HL-60 (cell line): ENCODE data around the gene DOCK10.

Experiments used
- DNase-seq, 2 experiments: peaks; one replicate each; pipeline ENCODE4 v3.0.0-alpha.2; 2010 to 2020; ENCODE audit warnings: low read depth in 1 of 2, low spot score in 1 of 2
- H3K27ac ChIP-seq: fragments of 250-450 bp; sonication (Bioruptor Pico); replicated peaks from 2 replicates; pipeline ENCODE4 v1.5.1; 2020; ENCODE audit warnings: mild to moderate bottlenecking, moderate library complexity
- H3K27me3 ChIP-seq: fragments of 250-450 bp; sonication (Bioruptor Pico); 2 replicates; pipeline ENCODE4 v1.5.1; 2021; ENCODE audit warnings: mild to moderate bottlenecking, moderate library complexity; ENCODE audit not compliant: insufficient read depth, poor library complexity, severe bottlenecking
- H3K4me3 ChIP-seq: replicated peaks from 2 replicates; pipeline ENCODE4 v1.5.1; 2011; ENCODE audit warnings: mild to moderate bottlenecking, control low read depth, low read length; ENCODE audit not compliant: insufficient read depth
- CTCF ChIP-seq: IDR thresholded peaks from one replicate; pipeline ENCODE4 v1.5.1; 2011; ENCODE audit warnings: low read length, control low read depth, inconsistent platforms; ENCODE audit not compliant: insufficient read depth
- GABPA ChIP-seq: IDR thresholded peaks from 2 replicates; pipeline ENCODE4 v1.6.1; 2012; ENCODE audit warnings: low read depth
- POLR2AphosphoS5 ChIP-seq: IDR thresholded peaks from 2 replicates; pipeline ENCODE4 v1.6.1; 2012; ENCODE audit warnings: low read depth
- REST ChIP-seq: IDR thresholded peaks from 2 replicates; pipeline ENCODE4 v1.6.1; 2012; ENCODE audit warnings: low read depth; ENCODE audit not compliant: insufficient replicate concordance
- SPI1 ChIP-seq: IDR thresholded peaks from 2 replicates; pipeline ENCODE4 v1.6.1; 2012; ENCODE audit warnings: low read depth, mild to moderate bottlenecking, borderline replicate concordance

Gene DOCK10

GRCh38 chr2:224757934-224758548 is 284.2 kb downstream of the DOCK10 start:
- Histone ChIP-seq H3K4me3 (no peak overlapping the region), H3K27me3 (no peaks in the 10 kb centered on the region), H3K27ac (no peak overlapping the region)
- DNase-seq: no peak
- TF ChIP-seq REST (no peak), SPI1 (no peak), POLR2AphosphoS5 (no peak), CTCF (no peak), GABPA (no peak)

DNA sequence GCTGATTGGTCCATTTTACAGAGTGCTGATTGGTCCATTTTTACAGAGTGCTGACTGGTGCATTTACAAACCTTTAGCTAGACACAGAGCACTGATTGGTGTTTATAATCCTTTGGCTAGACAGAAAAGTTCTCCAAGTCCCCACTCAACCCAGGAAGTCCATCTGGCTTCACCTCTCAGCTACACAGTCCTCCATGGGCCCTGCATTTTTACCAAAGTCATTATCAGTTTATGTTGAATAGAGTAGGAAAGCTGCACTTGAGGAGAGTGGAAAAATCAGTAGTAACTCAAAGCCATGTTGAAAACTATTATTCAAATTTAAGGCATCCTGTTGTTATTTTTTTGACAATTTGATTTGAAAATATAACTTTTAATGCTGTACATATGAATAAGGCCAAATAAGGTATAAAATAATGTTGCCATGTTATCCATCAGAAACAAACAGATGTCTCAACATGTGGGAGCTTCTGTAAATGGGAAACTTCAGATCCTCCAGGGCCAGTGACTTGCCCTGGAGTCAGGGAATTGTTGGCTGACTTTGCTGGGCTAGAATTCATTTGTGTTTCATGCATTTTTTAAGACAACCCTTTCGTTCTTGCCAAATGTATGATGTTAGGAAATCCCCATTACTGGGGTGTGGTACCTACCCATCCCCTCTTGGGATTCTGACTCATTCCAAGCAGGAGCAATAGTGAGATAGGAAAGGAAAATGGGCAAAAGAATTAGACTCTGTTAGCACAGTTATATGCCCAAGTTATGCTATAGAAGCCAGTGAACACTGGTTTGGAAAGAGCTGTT is 288.3 kb downstream of the DOCK10 start:
- TF ChIP-seq GABPA: no peak
- TF ChIP-seq CTCF: no peak
- TF ChIP-seq POLR2AphosphoS5: no peak
- TF ChIP-seq REST: no peak
- no peak for TF ChIP-seq SPI1
- DNase-seq: no peak
- Histone ChIP-seq H3K27ac (no peak overlapping the region), H3K4me3 (no peak overlapping the region), H3K27me3 (no peaks in the 10 kb centered on the region)

- DNase-seq: no peak
- no peak overlapping the region for H3K4me3 ChIP-seq
- TF ChIP-seq POLR2AphosphoS5: no peak
- no peak for TF ChIP-seq GABPA
- TF ChIP-seq CTCF: no peak
- no peak for TF ChIP-seq SPI1
- no peak for TF ChIP-seq REST
- H3K27ac ChIP-seq: no peak overlapping the region
- no peaks in the 10 kb centered on the region for H3K27me3 ChIP-seq
These were observed 290.1 kb downstream of the DOCK10 start for GRCh38 chr2:224751996-224752698.
